Neural progenitor cell (in vitro differentiated cells): Measurements from ENCODE around the gene OTULIN. TPM values are rescaled to one million over a fixed set of nuclear protein-coding genes. Genes with fewer than 3 reads are reported as not detected.

Experiments used
- DNase-seq: peaks from one replicate; pipeline ENCODE4 v3.0.0-alpha.2; 2016; ENCODE audit warnings: low spot score
- H2AFZ ChIP-seq: fragments of 200-600 bp; sonication (generic); replicated peaks from 2 replicates; pipeline ENCODE4 v1.6.1; 2016; ENCODE audit warnings: antibody characterized with exemption
- H3F3A ChIP-seq: fragments of 200-600 bp; sonication (generic); 2 replicates; pipeline ENCODE4 v1.6.1; 2016; ENCODE audit warnings: antibody characterized with exemption, low read depth
- H3K27ac ChIP-seq: fragments of 200-600 bp; sonication (generic); 2 replicates; pipeline ENCODE4 v1.5.1; 2016; ENCODE audit warnings: mild to moderate bottlenecking
- H3K27me3 ChIP-seq: fragments of 200-600 bp; sonication (generic); 2 replicates; pipeline ENCODE4 v1.6.1; 2016; ENCODE audit warnings: mild to moderate bottlenecking, moderate library complexity
- H3K36me3 ChIP-seq: fragments of 200-600 bp; sonication (generic); 2 replicates; pipeline ENCODE4 v1.5.1; 2016
- H3K4me1 ChIP-seq: fragments of 200-600 bp; sonication (generic); 2 replicates; pipeline ENCODE4 v1.6.1; 2016; ENCODE audit warnings: mixed run types
- H3K4me2 ChIP-seq: fragments of 200-600 bp; sonication (generic); 2 replicates; pipeline ENCODE4 v1.6.1; 2016
- H3K4me3 ChIP-seq: fragments of 200-600 bp; sonication (generic); 2 replicates; pipeline ENCODE4 v1.5.1; 2016
- H3K79me2 ChIP-seq: fragments of 200-600 bp; sonication (generic); 2 replicates; pipeline ENCODE4 v1.6.1; 2016; ENCODE audit warnings: low read depth
- H3K9ac ChIP-seq: fragments of 200-600 bp; sonication (generic); 2 replicates; pipeline ENCODE4 v1.6.1; 2016
- H3K9me3 ChIP-seq: fragments of 200-600 bp; sonication (generic); 2 replicates; pipeline ENCODE4 v1.5.1; 2016; ENCODE audit warnings: low read depth
- H4K20me1 ChIP-seq: fragments of 200-600 bp; sonication (generic); 2 replicates; pipeline ENCODE4 v1.6.1; 2016; ENCODE audit warnings: low read depth
- H3K27ac Mint-ChIP-seq: 3 replicates; pipeline ENCODE4 v1.8.0; 2021; ENCODE audit warnings: mixed read lengths
- H3K27me3 Mint-ChIP-seq: 2 replicates; pipeline ENCODE4 v1.8.0; 2022; ENCODE audit warnings: low read depth, mild to moderate bottlenecking, inconsistent platforms, moderate library complexity, mixed read lengths; ENCODE audit not compliant: insufficient read depth
- H3K36me3 Mint-ChIP-seq: 3 replicates; pipeline ENCODE4 v1.8.0; 2021; ENCODE audit warnings: mixed read lengths
- H3K4me1 Mint-ChIP-seq: 3 replicates; pipeline ENCODE4 v1.8.0; 2021; ENCODE audit warnings: mixed read lengths
- H3K4me3 Mint-ChIP-seq: 3 replicates; pipeline ENCODE4 v1.8.0; 2021; ENCODE audit warnings: mild to moderate bottlenecking, moderate library complexity, mixed read lengths
- H3K9me3 Mint-ChIP-seq: 3 replicates; pipeline ENCODE4 v1.8.0; 2020; ENCODE audit warnings: mixed read lengths
- CTCF ChIP-seq: fragments of 200-600 bp; sonication (generic); IDR thresholded peaks from 2 replicates; pipeline ENCODE4 v1.5.1; 2017; ENCODE audit warnings: antibody characterized with exemption, mild to moderate bottlenecking
- EZH2 ChIP-seq: fragments of 200-600 bp; sonication (generic); IDR thresholded peaks from 2 replicates; pipeline ENCODE4 v1.6.1; 2017; ENCODE audit warnings: antibody characterized with exemption, mild to moderate bottlenecking, moderate library complexity
- EZH2phosphoT487 ChIP-seq: fragments of 200-600 bp; sonication (generic); IDR thresholded peaks from 2 replicates; pipeline ENCODE4 v1.6.1; 2017; ENCODE audit warnings: antibody characterized with exemption
- total RNA-seq: library from RNA; depleted of rRNA; stranded (reverse); fragments of >200 nt; gene quantifications from 2 replicates; pipeline ENCODE4 v1.2.3, GENCODE V29; 2015; ENCODE audit warnings: low replicate concordance

The OTULIN gene
- total RNA-seq, 1 donor from 2014 or later: 23.1 TPM

GRCh38 chr5:14627270-14627669 lies 37.2 kb upstream of the OTULIN start:
- no peak for DNase-seq
- H4K20me1 ChIP-seq: no peaks in the 10 kb centered on the region
- H3F3A ChIP-seq: no peaks in the 10 kb centered on the region
- Mint-ChIP-seq H3K4me1 (no peaks in the 10 kb centered on the region), H3K27me3 (peaks cover 2% of the 10 kb centered on the region), H3K36me3 (no peaks in the 10 kb centered on the region), H3K4me3 (no peak overlapping the region), H3K27ac (no peak overlapping the region), H3K9me3 (no peaks in the 10 kb centered on the region)
- no peak for TF ChIP-seq CTCF
- TF ChIP-seq EZH2phosphoT487: no peak
- TF ChIP-seq EZH2: no peak
- H3K79me2 ChIP-seq: no peaks in the 10 kb centered on the region
- H2AFZ ChIP-seq: no peak overlapping the region
- no peak overlapping the region for H3K4me2 ChIP-seq
- no peaks in the 10 kb centered on the region for H3K4me1 ChIP-seq
- no peaks in the 10 kb centered on the region for H3K9me3 ChIP-seq
- H3K36me3 ChIP-seq: no peaks in the 10 kb centered on the region
- no peak overlapping the region for H3K4me3 ChIP-seq
- no peak overlapping the region for H3K9ac ChIP-seq
- no peak overlapping the region for H3K27ac ChIP-seq
- H3K27me3 ChIP-seq: no peaks in the 10 kb centered on the region

GRCh38 chr5:14628346-14628745 lies 36.2 kb upstream of the OTULIN start:
- Histone ChIP-seq H4K20me1 (no peaks in the 10 kb centered on the region), H3K4me2 (no peak overlapping the region), H2AFZ (no peak overlapping the region), H3K36me3 (no peaks in the 10 kb centered on the region), H3K4me1 (no peaks in the 10 kb centered on the region), H3K9me3 (no peaks in the 10 kb centered on the region), H3K27me3 (no peaks in the 10 kb centered on the region), H3K27ac (no peak overlapping the region), H3F3A (no peaks in the 10 kb centered on the region), H3K9ac (no peak overlapping the region), H3K4me3 (no peak overlapping the region), H3K79me2 (no peaks in the 10 kb centered on the region)
- Mint-ChIP-seq H3K9me3 (no peaks in the 10 kb centered on the region), H3K27me3 (peaks cover 2% of the 10 kb centered on the region), H3K4me1 (no peaks in the 10 kb centered on the region), H3K36me3 (no peaks in the 10 kb centered on the region), H3K4me3 (no peak overlapping the region), H3K27ac (no peak overlapping the region)
- TF ChIP-seq EZH2phosphoT487 (no peak), CTCF (no peak), EZH2 (no peak)
- DNase-seq: peak; percentile 72

GRCh38 chr5:14630671-14631070 lies 33.8 kb upstream of the OTULIN start:
- H3K79me2 ChIP-seq: no peaks in the 10 kb centered on the region
- Mint-ChIP-seq H3K36me3 (no peaks in the 10 kb centered on the region), H3K27me3 (peaks cover 7% of the 10 kb centered on the region), H3K4me1 (no peaks in the 10 kb centered on the region), H3K9me3 (no peaks in the 10 kb centered on the region), H3K4me3 (no peak overlapping the region), H3K27ac (no peak overlapping the region)
- no peaks in the 10 kb centered on the region for H3K36me3 ChIP-seq
- no peak overlapping the region for H3K27ac ChIP-seq
- TF ChIP-seq CTCF (no peak), EZH2 (no peak), EZH2phosphoT487 (no peak)
- H3K4me2 ChIP-seq: no peak overlapping the region
- H3K4me3 ChIP-seq: no peak overlapping the region
- no peaks in the 10 kb centered on the region for H3K9me3 ChIP-seq
- H3F3A ChIP-seq: no peaks in the 10 kb centered on the region
- no peak for DNase-seq
- no peaks in the 10 kb centered on the region for H3K4me1 ChIP-seq
- no peaks in the 10 kb centered on the region for H4K20me1 ChIP-seq
- H3K27me3 ChIP-seq: no peaks in the 10 kb centered on the region
- no peak overlapping the region for H2AFZ ChIP-seq
- H3K9ac ChIP-seq: no peak overlapping the region
